Epithelial cell of proximal tubule (primary cell): ENCODE results near the gene LRIG1. TPM values are rescaled to one million over a fixed set of nuclear protein-coding genes. Genes with fewer than 3 reads are reported as not detected.
A peak's percentile ranks its signal among the peaks of the same experiment; 100 is the strongest.

ENCODE experiments used
- DNase-seq: peaks from one replicate; pipeline ENCODE4 v3.0.0-alpha.2; 2011; ENCODE audit warnings: low read depth
- H3K4me3 ChIP-seq: 2 replicates; pipeline ENCODE4 v1.5.1; 2011; ENCODE audit warnings: low read depth, mild to moderate bottlenecking, low read length
- CTCF ChIP-seq: conservative IDR thresholded peaks from 2 replicates; pipeline ENCODE4 v1.5.1; 2012; ENCODE audit warnings: low read depth, mild to moderate bottlenecking, low read length
- total RNA-seq: library from RNA; depleted of rRNA; stranded (reverse); fragments of >200 nt; gene quantifications from 2 replicates; pipeline ENCODE4 v1.2.3, GENCODE V29; 2015

The LRIG1 gene
- total RNA-seq, 1 donor from 2014 or later, result 10.0 TPM

GRCh38 chr3:66382142-66382541 is 118.7 kb downstream of the LRIG1 start:
- H3K4me3 ChIP-seq, result no peak overlapping the region
- no peak for TF ChIP-seq CTCF
- DNase-seq, result no peak

GRCh38 chr3:66381626-66382025 is 119.2 kb downstream of the LRIG1 start:
- no peak for TF ChIP-seq CTCF
- DNase-seq, result no peak
- no peak overlapping the region for H3K4me3 ChIP-seq

- no peak for DNase-seq
- H3K4me3 ChIP-seq, result no peak overlapping the region
- TF ChIP-seq CTCF, result no peak
These were observed 120.5 kb downstream of the LRIG1 start for GRCh38 chr3:66380200-66380932.

GRCh38 chr3:66379565-66379964 is 121.3 kb downstream of the LRIG1 start:
- no peak for DNase-seq
- no peak for TF ChIP-seq CTCF
- no peak overlapping the region for H3K4me3 ChIP-seq

GRCh38 chr3:66378256-66378655 is 122.6 kb downstream of the LRIG1 start:
- DNase-seq, result no peak
- TF ChIP-seq CTCF, result peak; percentile 64
- H3K4me3 ChIP-seq, result no peak overlapping the region

GRCh38 chr3:66377800-66378199 is 123.0 kb downstream of the LRIG1 start:
- no peak overlapping the region for H3K4me3 ChIP-seq
- DNase-seq, result no peak
- TF ChIP-seq CTCF, result no peak

- no peak for TF ChIP-seq CTCF
- H3K4me3 ChIP-seq, result no peak overlapping the region
- peak; percentile 18 for DNase-seq
These were observed 124.3 kb downstream of the LRIG1 start for GRCh38 chr3:66376568-66376967.
